Erythroblast (primary cell): ENCODE data around the gene SLC25A31.

Experiments used
- GATA1 ChIP-seq: IDR thresholded peaks from 2 replicates; pipeline ENCODE4 v1.6.1; 2011; ENCODE audit warnings: low read depth, mild to moderate bottlenecking, control low read depth, low read length, moderate library complexity
- POLR2A ChIP-seq: IDR thresholded peaks from 2 replicates; pipeline ENCODE4 v1.6.1; 2011; ENCODE audit warnings: mild to moderate bottlenecking, low read length

DNA sequence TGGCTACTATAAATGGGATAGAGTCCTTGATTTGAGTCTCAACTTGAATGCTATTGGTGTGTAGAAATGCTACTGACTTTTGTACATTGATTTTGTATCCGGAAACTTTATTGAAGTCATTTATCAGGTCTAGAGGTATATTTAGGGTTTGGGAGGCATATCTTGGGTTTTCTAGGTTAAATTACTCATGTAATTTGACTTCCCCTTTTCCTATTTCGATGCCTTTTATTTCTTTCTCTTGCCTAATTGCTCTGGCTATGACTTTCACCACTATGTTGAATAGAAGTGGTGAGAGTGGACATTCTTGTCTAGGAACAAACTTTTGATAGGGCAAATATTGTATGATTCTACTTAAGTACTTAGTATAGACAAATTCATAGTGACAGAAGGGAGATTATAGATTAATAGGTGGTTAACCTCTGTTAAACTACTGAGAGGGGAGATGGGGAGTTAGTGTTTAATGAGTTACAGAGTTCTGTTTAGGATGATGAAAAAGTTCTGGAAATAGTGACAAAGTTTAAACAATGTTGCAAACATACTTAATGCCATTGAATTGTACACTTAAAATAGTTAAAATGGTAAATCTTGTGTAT is 29.1 kb downstream of the SLC25A31 start:
- TF ChIP-seq POLR2A (no peak), GATA1 (no peak)
